HG02884 (cell line): ENCODE measurements around the gene CLTB.
"Not testable (repeated sequence)": the region's sequence is repeated elsewhere in the genome, so short reads cannot be mapped to it uniquely, and the experiment has no call there.

ENCODE experiments used
- ATAC-seq: cut with Tn5 transposase; IDR thresholded peaks from one replicate; pipeline ENCODE4 v1.9.1; 2021; ENCODE audit warnings: mild to moderate bottlenecking, moderate library complexity; ENCODE audit not compliant: unreplicated experiment

CLTB gene, protein sequence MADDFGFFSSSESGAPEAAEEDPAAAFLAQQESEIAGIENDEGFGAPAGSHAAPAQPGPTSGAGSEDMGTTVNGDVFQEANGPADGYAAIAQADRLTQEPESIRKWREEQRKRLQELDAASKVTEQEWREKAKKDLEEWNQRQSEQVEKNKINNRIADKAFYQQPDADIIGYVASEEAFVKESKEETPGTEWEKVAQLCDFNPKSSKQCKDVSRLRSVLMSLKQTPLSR

DNA sequence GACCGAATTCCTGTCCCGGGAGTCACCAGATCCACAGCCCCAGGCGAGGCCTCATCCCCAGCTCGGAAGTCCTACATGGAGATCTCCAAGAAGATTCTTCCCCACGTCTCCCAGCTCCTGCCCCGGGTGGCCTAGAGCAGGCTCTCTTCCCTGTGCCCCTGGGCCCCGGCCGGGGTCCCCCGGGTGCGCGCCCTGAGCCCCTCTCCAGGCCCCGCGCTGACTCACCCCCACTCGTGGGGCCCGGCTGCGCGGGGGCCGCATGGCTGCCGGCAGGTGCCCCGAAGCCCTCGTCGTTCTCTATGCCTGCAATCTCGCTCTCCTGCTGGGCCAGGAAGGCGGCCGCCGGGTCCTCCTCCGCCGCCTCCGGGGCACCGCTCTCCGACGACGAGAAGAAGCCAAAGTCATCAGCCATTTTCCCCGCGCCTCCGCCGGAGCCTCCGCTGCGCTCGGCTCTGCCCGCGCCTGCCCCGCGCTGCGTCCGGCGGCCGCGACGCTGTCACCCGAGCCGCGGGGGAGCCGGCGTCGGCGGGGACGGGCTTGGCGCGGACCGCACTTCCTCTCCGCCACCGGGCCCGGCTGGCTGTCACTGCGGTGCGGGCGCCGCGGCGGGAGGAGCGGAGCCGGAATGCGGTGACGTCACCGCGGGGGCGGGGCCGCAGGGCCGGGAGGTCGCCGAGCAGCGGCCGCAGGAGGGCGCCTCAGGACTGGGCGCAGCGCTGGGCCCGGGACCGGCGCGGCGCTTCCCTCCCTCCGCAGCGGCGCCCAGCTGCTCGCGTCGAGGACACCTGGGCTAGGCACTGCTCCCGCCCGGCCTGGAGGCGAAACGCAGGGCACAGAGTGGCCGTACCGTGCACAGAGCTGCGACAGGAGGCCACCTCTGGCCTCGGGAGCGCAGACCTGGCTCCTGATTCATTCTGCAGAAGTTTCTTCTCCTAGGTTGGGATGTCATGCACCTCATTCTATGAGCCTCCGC, at the start of gene CLTB:
Gene CLTB (minus strand): TSS at position 588 of the 973 bp plus-strand sequence. CDS start 176 bp downstream, at position 412.
- ATAC-seq, result peak; percentile 93

DNA sequence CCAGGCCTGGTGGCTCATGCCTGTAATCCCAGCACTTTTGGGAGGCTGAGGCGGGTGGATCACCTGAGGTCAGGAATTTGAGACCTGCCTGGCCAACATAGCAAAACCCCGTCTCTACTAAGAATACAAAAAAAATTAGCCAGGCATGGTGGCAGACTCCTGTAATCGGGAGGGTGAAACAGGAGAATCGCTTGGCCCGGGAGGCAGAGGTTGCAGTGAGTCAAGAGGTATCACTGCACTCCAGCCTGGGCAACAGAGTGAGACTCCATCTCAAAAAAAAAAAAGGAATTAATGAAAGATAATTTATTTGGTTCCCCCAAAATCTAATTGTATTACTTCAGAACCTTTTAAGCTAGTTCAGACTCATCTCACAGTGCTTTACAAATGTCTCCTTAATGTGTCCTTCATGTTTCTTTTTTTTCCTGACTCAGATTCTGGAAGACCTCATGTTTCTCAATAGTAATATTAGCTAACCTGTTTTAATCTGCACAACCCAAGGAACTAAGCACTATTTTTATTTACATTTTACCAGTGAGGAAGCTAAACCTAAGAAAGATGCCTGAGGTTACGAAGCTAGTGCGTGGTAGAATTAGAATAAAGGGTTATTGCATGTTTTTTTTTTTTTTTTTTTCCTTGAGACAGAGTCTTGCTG, 46.9 kb upstream of the CLTB start:
- ATAC-seq, result no peak

DNA sequence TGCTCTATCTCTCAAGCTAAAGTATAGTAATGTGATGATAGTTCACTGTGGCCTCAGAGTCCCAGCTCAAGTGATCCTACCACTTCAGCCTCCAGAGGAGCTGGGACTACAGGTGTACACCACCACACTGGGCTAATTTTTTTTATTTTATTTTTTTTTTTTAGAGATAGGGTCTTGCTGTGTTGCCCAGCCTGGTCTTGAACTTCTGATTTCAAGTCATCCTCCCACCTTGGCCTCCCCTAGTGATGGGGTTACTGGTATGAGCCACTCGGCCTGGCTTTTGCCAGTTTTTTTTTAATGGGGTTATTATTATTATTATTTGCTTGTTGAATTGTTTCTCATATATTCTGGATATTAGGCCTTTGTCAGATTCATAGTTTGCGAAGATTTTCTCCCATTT, 45.0 kb upstream of the CLTB start:
- no peak for ATAC-seq

DNA sequence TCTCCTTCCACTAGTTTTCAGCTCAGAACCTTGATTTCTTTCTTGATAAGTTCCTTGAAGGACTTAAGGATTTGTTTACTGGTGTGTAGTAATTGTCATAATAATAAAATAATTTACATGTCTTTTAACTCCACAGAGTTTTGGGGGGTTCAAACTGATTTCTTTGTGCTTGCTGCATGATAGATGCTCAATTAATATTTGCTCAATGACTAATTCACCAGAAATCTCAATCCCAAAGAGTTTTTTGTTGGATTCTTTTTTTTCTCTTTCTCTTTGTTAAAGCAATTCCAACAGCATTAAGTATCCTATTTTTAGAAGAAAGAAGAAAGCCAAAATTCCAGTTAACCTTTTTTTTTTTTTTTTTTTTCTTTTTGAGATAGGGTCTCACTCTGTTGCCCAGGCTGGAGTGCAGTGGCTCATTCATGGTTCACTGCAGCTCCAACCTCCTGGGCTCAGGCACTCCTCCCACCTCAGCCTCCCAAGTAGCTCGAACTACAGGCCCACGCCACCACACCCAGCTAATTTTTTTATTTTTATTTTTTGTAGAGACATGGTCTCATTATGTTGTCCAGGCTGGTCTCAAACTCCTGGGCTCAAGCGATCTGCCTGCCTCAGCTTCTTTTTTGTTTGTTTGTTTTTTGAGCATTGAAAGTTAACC, 42.7 kb upstream of the CLTB start:
- ATAC-seq, result no peak

DNA sequence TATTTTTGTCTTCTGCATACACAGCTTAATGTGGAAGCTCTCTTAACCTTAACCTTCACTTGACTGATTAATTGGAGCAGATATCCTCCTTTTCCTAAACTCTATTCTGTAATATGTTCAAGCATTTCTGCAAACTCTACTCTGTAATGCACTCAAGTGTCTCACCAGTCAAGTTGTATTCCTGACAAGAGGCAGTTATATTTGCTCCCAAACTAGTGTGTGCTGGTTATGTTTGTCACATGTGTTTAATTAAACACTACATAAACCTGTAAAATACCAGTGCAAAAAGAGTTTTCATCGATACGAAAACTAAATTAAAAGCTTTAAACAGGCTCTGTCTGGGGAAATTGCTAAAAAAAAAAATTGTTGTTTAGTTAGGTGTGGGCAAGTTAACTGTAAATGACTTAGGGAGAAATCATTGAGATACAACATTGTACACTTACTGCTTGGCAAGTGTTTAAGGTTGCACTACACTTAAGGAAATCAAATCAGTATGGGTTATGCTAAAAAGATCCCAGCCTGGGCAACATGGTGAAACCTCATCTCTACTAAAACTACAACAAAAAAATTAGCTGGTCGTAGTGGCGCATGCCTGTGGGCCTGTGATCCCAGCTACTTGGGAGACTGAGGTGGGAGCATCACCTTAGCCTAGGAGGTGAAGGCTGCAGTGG, 38.5 kb upstream of the CLTB start:
- no peak for ATAC-seq

DNA sequence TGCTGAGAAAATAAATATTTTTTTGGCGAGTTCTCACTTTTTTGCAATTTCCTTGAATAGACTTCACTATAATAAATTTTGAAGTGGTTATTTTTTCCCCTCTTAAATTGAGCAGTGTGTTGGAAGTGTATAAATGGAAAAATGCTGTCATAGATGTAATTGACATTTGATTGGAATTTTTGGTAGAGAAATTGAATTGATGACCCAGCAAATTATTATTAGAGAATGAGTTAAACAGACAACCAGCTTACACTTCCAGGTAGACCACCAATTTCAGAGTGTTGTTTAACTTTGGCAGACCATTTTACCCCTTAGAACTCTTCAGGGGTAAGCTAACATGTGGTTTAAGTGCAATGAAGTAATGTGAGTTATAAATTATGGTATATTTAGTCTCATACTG, 33.7 kb upstream of the CLTB start:
- no peak for ATAC-seq

DNA sequence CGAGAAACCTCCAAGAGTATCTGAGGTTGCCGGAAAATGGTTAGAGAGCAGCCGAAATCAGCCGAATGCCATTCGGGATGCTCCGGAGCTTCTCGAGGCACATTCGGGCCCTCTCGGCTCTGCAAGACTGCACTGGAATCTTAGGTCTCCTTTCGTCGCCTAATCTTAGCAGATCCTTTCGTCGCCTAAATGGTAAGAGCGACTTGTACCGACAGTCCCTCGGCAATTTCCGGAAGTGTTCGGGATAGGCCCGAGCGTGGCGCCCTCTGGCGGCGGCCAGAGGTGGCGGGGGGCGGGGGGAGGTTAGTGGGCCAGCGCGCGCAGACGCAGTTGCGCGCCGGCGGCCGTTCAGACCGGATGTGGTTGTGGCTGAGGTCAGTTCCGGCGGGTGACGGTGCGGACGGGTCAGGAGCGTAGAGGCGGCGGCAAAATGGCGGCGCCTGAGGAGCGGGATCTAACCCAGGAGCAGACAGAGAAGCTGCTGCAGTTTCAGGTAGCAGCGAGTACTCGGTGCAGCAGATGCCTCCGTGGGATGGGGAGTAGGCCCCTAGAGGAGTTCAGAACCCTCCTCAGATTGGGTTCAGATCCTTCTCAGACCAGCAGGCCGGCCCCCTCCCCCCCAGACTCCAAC, 31.8 kb upstream of the CLTB start, which contains the start of gene FAF2:
Gene FAF2 (plus strand): TSS at position 408 of the 631 bp plus-strand sequence. CDS start 23 bp downstream, at position 431.
- ATAC-seq, result peak; percentile 92

DNA sequence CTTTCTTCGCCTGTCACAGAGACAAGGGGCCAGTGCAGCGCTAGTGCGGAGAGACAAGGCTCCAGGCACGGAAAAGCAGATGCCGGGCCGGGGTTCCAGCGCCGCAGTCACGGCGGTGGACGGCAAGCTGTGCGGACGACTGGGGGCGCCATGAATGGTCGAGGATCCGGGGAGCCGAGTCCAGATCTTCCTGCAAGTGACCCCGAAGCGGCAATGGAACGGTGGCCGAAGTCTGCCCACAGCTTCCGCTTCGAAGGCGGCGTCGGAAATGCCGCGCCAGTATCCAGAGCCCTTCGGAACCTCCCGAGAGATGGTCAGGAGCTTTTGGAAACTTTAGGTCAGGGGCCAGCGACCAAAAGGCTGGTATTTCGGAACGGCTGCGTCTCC, 31.2 kb upstream of the CLTB start:
- ATAC-seq, result peak; percentile 27

DNA sequence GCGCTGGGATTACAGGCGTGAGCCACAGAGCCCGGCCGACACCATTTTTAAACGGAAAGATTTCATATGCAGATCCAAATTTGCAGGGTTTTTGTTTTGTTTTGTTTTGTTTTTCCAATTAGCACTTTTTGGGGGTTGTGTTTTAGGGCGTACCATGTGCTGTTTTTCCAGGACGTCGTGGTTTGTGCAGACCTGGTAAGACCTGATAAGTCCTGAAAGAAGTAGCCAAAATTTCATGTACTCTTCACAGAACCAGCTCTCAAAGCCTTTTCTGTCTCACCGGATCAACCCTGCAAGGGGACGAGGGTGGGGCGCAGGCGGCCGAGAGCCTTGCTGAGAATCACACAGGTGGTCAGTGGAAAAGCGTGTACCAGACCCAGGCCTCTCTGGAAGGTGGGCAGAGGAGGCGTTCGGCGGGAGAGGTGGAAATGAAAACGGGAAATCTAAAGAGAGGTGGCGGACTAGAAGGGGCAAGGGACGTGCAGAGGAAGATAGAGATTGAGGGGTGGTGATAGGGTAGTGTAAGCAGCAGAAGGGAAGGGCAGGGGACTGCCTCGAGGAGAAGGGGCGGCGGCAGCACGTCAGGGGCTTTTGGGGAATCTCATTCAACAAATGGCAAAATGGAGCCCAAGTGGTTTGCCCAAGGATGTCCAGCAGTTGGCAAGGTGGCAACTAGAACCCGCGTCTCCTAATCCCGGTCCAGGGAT, 30.7 kb upstream of the CLTB start:
- ATAC-seq, result no peak

DNA sequence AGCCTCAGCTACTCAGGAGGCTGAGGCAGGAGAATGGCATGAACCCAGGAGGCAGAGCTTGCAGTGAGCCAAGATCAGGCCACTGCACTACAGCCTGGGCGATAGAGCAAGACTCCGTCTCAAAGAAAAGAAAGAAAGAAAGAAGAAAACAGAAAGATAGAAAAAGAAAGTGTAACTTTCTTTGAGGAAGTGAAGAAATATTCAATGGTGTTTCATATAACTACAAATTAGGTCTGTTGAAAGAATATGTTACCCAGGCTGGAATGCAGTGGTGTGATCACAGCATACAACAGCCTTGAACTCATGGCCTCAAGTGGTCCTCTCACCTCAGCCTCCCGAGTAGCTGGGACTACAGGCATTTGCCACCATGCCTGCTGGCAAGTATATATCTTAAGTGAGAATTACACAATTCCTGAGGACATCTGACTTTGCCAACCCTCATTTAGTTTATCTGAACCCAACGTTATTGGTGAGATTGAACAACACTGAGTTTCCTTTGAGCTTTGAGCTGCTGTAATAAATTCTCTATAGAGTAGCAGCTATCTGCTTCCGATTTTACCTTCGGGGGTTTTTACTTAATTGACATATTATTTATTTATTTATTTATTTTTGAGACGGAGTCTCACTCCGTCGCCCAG, 29.8 kb upstream of the CLTB start:
- no peak for ATAC-seq

DNA sequence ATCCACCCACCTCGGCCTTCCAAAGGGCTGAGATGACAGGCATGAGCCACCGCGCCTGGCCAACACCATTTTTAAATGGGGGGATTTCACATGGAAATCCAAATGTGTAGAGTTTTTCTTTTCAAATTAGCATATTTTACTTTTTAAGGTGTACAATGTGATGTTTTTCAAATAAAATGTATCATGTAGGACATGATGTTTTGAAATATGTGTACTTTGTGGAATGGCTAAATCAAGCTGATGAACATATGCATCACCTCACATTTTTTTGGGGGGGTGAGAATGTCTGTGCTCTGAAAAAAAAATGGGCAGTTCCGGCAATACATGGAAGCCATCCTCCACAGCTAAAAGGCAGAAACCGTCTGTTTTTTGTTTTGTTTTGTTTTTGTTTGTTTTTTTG, 28.4 kb upstream of the CLTB start:
- ATAC-seq, result no peak

DNA sequence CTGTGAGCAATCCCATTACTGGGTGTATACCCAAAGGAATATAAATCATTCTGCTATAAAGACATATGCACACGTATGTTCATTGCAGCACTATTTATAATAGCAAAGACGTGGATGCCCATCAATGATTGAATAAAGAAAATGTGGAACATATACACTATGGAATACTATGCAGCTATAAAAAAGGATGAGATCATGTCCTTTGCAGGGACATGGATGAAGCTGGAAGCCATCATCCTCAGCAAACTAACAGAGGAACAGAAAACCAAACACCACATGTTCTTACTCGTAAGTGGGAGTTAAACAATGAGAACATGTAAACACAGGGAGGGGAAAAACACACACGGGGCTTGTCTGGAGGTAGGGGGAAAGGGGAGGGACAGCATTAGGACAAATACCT, 26.6 kb upstream of the CLTB start:
- ATAC-seq, result not testable (repeated sequence)

DNA sequence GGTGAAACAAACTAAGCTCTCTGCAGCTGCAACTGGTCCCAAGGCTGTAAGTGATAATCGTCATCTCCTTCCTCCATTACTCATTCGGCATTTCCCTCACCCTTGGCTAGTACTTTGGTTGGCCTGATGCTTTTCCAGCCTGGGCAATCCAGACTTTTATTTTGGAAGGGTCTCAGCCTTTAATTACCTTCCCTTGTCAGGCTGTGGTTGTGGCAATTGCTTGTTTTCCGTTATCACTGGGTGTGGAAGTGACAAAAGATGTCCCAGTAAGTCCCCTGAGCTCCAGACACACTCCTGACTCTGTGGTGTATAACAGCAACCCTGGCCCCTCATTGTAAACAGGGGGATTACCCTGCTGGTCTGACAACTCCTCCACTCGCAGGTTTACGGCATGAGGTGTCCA, 25.6 kb upstream of the CLTB start:
- no peak for ATAC-seq

DNA sequence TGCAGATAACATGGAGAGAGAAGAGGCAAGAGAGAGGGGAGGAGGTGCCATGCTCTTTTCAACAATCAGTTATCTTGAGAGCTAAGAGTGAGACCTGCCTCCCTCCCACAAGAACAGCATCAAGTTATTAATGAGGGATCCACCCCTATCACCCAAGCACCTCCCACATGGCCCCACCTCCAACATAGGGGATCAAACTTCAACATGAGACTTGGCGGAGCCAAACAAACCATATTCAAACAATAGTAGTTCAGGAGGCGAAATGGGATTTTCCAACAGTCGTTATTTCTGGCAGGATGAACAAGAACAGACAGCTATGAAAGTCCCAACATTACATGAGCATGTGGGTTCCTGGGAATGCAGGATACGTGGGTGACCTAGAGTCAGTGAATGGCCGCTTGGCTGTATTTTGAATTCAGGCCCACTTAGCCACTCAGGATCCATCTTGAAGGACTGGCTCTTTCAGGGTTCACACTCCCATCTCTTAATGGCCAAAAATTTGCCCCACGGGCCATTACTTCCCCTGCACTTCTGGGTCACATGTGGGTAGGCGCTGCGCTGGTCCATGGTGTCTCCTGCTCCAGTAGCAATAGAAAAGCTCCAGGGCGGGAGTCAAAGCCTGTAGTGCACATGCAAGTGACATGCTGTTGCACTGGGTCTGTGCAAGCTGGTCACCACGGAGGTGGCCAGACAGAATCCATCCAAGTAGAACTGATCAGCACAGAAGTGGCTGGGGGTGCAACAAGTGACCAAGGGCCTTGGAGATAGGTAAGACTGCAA, 24.8 kb upstream of the CLTB start:
- no peak for ATAC-seq

DNA sequence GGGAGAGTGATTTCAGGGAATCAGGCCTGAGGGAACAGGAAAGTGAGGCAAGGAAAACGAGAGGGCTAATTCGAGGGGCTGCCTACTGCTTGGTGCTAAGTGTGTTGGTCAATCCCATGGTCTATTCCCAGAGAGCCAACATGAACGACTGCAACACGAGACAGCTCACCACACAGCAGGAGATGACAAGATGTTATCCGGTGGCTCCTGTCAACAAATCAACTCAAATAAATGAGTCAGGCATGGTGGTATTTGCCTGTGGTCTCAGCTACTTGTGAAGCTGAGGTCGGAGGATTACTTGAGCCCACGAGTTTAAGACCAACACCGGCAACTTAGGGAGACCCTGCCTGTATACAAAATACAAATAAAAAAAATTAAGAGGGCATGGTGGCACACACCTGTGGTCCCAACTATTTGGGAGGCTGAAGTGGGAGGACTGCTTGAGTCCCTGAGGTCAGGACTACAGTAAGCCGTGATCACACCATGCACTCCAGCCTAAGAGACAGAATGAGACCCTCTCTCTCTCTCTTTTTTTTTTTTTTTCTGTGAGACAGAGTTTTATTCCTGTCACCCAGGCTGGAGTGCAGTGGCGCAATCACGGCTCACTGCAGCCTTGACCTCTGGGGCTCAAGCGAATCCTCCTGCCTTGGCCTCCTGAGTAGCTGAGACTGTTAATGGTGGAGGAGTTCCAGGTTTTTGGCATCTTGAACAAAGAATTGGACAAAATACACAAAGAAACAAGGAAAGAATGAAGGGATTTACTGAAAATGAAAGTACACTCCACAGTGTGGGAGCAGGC, 22.8 kb upstream of the CLTB start:
- no peak for ATAC-seq

DNA sequence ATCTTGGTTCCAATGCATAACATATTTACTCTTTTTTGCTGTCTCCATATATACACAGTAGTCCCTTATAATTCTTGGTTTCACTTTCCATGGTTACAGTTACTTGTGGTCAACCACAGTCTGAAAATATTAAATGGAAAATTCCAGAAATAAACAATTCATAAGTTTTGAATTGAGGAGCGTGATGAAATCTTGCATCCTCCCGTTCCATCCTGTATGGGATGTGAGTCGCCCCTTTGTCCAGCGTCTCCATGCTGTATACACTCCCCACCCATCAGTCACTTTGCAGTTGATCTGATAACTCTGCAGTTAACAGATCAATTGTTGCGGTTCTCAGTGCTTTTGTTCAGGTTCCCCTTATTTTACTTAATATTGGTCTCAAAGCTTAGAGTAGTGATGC, 20.3 kb upstream of the CLTB start:
- no peak for ATAC-seq

DNA sequence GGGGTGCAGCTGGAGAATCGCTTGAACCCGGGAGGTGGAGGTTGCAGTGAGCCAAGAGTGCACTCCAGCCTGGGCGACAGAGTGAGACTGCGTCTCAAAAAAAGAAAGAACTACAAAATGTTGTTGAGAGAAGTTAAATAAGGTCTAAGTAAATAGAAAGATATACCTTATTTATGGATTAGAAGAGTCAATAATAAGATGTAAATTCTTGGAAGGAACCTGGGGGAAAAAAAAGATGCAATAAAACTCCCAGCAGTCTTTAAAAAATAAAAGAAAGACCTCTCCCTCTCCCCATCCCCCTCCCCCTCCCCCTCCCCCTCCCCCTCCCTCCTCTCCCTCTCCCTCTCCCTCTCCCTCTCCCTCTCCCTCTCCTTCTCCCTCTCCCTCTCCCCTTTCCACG, 16.4 kb upstream of the CLTB start:
- no peak for ATAC-seq
